GM12878 (cell line): ENCODE measurements around the gene PTPN14.

Experiments used
- EP300 ChIP-seq, 2 experiments: fragments of 150-350 bp in 1 of 2; IDR thresholded peaks; 2 replicates each; pipeline ENCODE4 v1.6.1; 2011 to 2012; ENCODE audit warnings: low read depth in 2 of 2, low read length in 2 of 2, borderline replicate concordance in 1 of 2, improper control_type of control experiment in 1 of 2, inconsistent platforms in 1 of 2; ENCODE audit not compliant: control insufficient read depth in 1 of 2
- GABPA ChIP-seq: IDR thresholded peaks from 2 replicates; pipeline ENCODE4 v1.6.1; 2014; ENCODE audit warnings: antibody characterized with exemption, low read depth, mild to moderate bottlenecking, inconsistent platforms
- IKZF1 ChIP-seq: fragments of 450-650 bp; conservative IDR thresholded peaks from 2 replicates; pipeline ENCODE4 v1.6.1; 2017; ENCODE audit warnings: antibody characterized with exemption, mild to moderate bottlenecking
- MTA3 ChIP-seq: IDR thresholded peaks from 2 replicates; pipeline ENCODE4 v1.6.1; 2012; ENCODE audit warnings: low read length, inconsistent platforms, borderline replicate concordance
- RCOR1 ChIP-seq: conservative IDR thresholded peaks from 2 replicates; pipeline ENCODE4 v1.6.1; 2012; ENCODE audit warnings: low read depth, low read length, improper control_type of control experiment
- SIN3A ChIP-seq: IDR thresholded peaks from 2 replicates; pipeline ENCODE4 v1.6.1; 2012; ENCODE audit warnings: low read depth, low read length, improper control_type of control experiment
- SMC3 ChIP-seq: IDR thresholded peaks from 2 replicates; pipeline ENCODE4 v1.6.1; 2011; ENCODE audit warnings: low read length, improper control_type of control experiment, borderline replicate concordance
- YBX1 ChIP-seq: fragments of 450-650 bp; IDR thresholded peaks from 2 replicates; pipeline ENCODE4 v1.6.1; 2016; ENCODE audit warnings: antibody characterized with exemption
- ZSCAN29 ChIP-seq: fragments of 450-650 bp; IDR thresholded peaks from 2 replicates; pipeline ENCODE4 v1.6.1; 2017; ENCODE audit warnings: mild to moderate bottlenecking, moderate library complexity
- TF ChIP-seq, protein P1 (sequence below), 3 experiments: IDR thresholded peaks in 2 of 3; conservative IDR thresholded peaks in 1 of 3; 2 replicates each; pipeline ENCODE4 v1.5.1; 2011; ENCODE audit warnings: low read depth in 3 of 3, low read length in 3 of 3, mild to moderate bottlenecking in 3 of 3, control low read depth in 2 of 3, moderate library complexity in 2 of 3, inconsistent platforms in 1 of 3, mixed read lengths in 1 of 3; ENCODE audit not compliant: control insufficient read depth in 2 of 3, insufficient read depth in 1 of 3; ENCODE audit errors: extremely low read depth in 1 of 3
- TF ChIP-seq, protein P2 (sequence below): fragments of 450-650 bp; IDR thresholded peaks from 2 replicates; pipeline ENCODE4 v1.6.1; 2017; ENCODE audit warnings: antibody characterized with exemption, mild to moderate bottlenecking, moderate library complexity
- TF ChIP-seq, protein P3 (sequence below): fragments of 450-650 bp; formaldehyde crosslinking; IDR thresholded peaks from 2 replicates; pipeline ENCODE4 v1.5.0; 2022; ENCODE audit warnings: mild to moderate bottlenecking, missing genetic modification characterization

DNA sequence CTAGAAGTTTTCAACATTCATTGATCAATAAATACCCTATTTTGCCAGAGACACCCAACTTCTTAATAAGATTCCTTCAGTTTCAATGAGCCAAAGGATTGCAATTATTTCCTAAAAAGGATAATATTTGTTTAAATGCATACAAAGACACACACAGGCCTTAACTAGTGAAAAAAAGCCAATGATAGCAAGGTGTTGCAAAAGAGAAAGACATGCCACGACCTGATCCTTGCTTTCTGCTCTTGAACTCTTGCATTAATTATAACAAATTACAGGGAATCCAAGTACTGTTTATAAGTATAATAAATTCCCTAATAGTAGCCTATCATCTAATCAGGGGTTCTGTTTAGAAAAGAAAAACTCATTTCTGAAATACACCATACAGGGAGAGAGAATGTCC, 131.1 kb downstream of the PTPN14 start:
- TF ChIP-seq GABPA (no peak), EP300 (IDR thresholded peaks at IDR 0.05; ENCODE audit: borderline replicate concordance in 1 of 2, control insufficient read depth in 1 of 2, low read depth in 2 of 2, low read length in 2 of 2) (no peak), RCOR1 (no peak), IKZF1 (no peak), YBX1 (no peak), SIN3A (no peak), SMC3 (no peak), ZSCAN29 (no peak), MTA3 (no peak)
- TF ChIP-seq, protein P1, sequence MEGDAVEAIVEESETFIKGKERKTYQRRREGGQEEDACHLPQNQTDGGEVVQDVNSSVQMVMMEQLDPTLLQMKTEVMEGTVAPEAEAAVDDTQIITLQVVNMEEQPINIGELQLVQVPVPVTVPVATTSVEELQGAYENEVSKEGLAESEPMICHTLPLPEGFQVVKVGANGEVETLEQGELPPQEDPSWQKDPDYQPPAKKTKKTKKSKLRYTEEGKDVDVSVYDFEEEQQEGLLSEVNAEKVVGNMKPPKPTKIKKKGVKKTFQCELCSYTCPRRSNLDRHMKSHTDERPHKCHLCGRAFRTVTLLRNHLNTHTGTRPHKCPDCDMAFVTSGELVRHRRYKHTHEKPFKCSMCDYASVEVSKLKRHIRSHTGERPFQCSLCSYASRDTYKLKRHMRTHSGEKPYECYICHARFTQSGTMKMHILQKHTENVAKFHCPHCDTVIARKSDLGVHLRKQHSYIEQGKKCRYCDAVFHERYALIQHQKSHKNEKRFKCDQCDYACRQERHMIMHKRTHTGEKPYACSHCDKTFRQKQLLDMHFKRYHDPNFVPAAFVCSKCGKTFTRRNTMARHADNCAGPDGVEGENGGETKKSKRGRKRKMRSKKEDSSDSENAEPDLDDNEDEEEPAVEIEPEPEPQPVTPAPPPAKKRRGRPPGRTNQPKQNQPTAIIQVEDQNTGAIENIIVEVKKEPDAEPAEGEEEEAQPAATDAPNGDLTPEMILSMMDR (IDR thresholded peaks at IDR 0.05 in 2 of 3, conservative IDR thresholded peaks at IDR 0.05 in 1 of 3; ENCODE audit: control insufficient read depth in 2 of 3, extremely low read depth in 1 of 3, insufficient read depth in 1 of 3, low read depth in 3 of 3, low read length in 3 of 3), result no peak
- TF ChIP-seq, protein P2, sequence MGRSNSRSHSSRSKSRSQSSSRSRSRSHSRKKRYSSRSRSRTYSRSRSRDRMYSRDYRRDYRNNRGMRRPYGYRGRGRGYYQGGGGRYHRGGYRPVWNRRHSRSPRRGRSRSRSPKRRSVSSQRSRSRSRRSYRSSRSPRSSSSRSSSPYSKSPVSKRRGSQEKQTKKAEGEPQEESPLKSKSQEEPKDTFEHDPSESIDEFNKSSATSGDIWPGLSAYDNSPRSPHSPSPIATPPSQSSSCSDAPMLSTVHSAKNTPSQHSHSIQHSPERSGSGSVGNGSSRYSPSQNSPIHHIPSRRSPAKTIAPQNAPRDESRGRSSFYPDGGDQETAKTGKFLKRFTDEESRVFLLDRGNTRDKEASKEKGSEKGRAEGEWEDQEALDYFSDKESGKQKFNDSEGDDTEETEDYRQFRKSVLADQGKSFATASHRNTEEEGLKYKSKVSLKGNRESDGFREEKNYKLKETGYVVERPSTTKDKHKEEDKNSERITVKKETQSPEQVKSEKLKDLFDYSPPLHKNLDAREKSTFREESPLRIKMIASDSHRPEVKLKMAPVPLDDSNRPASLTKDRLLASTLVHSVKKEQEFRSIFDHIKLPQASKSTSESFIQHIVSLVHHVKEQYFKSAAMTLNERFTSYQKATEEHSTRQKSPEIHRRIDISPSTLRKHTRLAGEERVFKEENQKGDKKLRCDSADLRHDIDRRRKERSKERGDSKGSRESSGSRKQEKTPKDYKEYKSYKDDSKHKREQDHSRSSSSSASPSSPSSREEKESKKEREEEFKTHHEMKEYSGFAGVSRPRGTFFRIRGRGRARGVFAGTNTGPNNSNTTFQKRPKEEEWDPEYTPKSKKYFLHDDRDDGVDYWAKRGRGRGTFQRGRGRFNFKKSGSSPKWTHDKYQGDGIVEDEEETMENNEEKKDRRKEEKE, result no peak
- TF ChIP-seq, protein P3, sequence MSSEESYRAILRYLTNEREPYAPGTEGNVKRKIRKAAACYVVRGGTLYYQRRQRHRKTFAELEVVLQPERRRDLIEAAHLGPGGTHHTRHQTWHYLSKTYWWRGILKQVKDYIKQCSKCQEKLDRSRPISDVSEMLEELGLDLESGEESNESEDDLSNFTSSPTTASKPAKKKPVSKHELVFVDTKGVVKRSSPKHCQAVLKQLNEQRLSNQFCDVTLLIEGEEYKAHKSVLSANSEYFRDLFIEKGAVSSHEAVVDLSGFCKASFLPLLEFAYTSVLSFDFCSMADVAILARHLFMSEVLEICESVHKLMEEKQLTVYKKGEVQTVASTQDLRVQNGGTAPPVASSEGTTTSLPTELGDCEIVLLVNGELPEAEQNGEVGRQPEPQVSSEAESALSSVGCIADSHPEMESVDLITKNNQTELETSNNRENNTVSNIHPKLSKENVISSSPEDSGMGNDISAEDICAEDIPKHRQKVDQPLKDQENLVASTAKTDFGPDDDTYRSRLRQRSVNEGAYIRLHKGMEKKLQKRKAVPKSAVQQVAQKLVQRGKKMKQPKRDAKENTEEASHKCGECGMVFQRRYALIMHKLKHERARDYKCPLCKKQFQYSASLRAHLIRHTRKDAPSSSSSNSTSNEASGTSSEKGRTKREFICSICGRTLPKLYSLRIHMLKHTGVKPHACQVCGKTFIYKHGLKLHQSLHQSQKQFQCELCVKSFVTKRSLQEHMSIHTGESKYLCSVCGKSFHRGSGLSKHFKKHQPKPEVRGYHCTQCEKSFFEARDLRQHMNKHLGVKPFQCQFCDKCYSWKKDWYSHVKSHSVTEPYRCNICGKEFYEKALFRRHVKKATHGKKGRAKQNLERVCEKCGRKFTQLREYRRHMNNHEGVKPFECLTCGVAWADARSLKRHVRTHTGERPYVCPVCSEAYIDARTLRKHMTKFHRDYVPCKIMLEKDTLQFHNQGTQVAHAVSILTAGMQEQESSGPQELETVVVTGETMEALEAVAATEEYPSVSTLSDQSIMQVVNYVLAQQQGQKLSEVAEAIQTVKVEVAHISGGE, result no peak
